ENCODE data around the gene PRCP. TPM values are rescaled to one million over a fixed set of nuclear protein-coding genes. Genes with fewer than 3 reads are reported as not detected.
A peak's percentile ranks its signal among the peaks of the same experiment; 100 is the strongest.

The PRCP gene
- total and polyA plus RNA-seq, 2 experiments from 2014 or later = 33.3 to 52.8 TPM

DNA sequence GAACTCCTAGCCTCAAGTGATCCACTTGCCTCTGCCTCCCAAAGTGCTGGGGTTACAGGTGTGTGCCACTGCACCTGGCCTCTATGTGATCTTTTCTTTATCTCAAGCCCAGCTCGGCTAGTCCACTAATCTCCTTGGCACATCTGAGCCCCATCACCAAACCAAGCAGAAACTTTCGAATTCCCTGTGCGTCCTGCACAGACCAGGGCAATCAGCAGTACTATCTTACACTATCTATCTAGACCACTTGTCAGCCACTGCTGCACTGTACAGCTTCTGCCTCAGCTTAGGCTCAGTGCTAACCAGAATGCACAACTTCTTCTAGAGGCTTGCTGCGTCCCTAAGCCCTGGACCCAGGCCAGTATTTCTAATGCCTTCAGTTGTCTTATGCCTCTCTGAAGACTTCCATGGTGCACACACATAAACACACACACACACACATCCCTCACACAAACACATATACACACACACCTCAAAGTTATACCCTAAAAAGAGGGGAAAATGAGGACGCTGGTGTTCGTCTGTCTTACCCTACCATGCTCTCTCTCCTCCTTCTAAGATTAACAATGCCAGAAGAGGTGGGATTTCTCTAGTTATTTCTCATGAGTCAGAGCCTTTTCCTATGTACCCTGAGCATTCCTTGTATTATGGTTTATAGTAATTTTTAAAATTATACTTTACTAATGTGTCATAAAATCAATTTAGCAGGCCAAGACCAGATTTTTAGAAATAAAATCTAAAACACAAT lies 107.2 kb downstream of the PRCP start:
- H3K9me2 ChIP-seq (ENCODE audit: insufficient read depth) = 0 out of 2 replicates have a peak, but pooled peaks cover 3% of the 10 kb centered on the region
- no peak for DNase-seq (ENCODE audit: low spot score)
- H4K20me1 ChIP-seq (replicated peaks; ENCODE audit: insufficient read depth) = no peaks in the 10 kb centered on the region
- H3K4me2 ChIP-seq = no peak overlapping the region
- H3K27me3 Mint-ChIP-seq (ENCODE audit: insufficient read depth, low read depth, poor library complexity) = peaks cover 2% of the 10 kb centered on the region
- ATAC-seq = no peak
- no peak overlapping the region for H3K4me3 ChIP-seq
- no peaks in the 10 kb centered on the region for H3K79me2 ChIP-seq (replicated peaks; ENCODE audit: insufficient read depth)
- H3K27ac Mint-ChIP-seq = no peak overlapping the region
- 0 out of 2 replicates have a peak overlapping the region, but pooled peaks have one; percentile 28 for H2AFZ ChIP-seq
- H3K36me3 ChIP-seq (ENCODE audit: insufficient read depth) = no peaks in the 10 kb centered on the region
- no peak overlapping the region for H3K27ac ChIP-seq (ENCODE audit: low read depth)
- peaks cover 4% of the 10 kb centered on the region; the same call in 1 of the 2 replicates for H3K4me1 ChIP-seq (ENCODE audit: insufficient read depth)
- no peaks in the 10 kb centered on the region for H3K27me3 ChIP-seq (ENCODE audit: insufficient read depth)
- H3K36me3 Mint-ChIP-seq (ENCODE audit: low read depth) = no peaks in the 10 kb centered on the region
- no peaks in the 10 kb centered on the region for H3F3A ChIP-seq (replicated peaks; ENCODE audit: low read depth)
- H3K4me3 Mint-ChIP-seq = no peak overlapping the region
- TF ChIP-seq ZNF331 (CRISPR knock-in tag; IDR thresholded peaks at IDR 0.05; ENCODE audit: low read depth) (no peak), ZNF114 (CRISPR knock-in tag; IDR thresholded peaks at IDR 0.05) (no peak), JUNB (IDR thresholded peaks at IDR 0.05; ENCODE audit: unreplicated experiment) (no peak), NANOG (IDR thresholded peaks at IDR 0.05; ENCODE audit: borderline replicate concordance) (no peak), EZH2 (IDR thresholded peaks at IDR 0.05; ENCODE audit: low read depth, unreplicated experiment) (no peak), CREB1 (CRISPR knock-in tag; IDR thresholded peaks at IDR 0.05; ENCODE audit: low read depth) (no peak), STAT1 (IDR thresholded peaks at IDR 0.05; ENCODE audit: unreplicated experiment) (no peak), REST (IDR thresholded peaks at IDR 0.05; ENCODE audit: unreplicated experiment) (no peak), EZH2phosphoT487 (IDR thresholded peaks at IDR 0.05; ENCODE audit: unreplicated experiment) (no peak), POLR2AphosphoS5 (IDR thresholded peaks at IDR 0.05; ENCODE audit: low read depth) (no peak)
- TF ChIP-seq, protein P1, sequence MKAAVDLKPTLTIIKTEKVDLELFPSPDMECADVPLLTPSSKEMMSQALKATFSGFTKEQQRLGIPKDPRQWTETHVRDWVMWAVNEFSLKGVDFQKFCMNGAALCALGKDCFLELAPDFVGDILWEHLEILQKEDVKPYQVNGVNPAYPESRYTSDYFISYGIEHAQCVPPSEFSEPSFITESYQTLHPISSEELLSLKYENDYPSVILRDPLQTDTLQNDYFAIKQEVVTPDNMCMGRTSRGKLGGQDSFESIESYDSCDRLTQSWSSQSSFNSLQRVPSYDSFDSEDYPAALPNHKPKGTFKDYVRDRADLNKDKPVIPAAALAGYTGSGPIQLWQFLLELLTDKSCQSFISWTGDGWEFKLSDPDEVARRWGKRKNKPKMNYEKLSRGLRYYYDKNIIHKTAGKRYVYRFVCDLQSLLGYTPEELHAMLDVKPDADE (IDR thresholded peaks at IDR 0.05) = no peak
- TF ChIP-seq, protein P2, sequence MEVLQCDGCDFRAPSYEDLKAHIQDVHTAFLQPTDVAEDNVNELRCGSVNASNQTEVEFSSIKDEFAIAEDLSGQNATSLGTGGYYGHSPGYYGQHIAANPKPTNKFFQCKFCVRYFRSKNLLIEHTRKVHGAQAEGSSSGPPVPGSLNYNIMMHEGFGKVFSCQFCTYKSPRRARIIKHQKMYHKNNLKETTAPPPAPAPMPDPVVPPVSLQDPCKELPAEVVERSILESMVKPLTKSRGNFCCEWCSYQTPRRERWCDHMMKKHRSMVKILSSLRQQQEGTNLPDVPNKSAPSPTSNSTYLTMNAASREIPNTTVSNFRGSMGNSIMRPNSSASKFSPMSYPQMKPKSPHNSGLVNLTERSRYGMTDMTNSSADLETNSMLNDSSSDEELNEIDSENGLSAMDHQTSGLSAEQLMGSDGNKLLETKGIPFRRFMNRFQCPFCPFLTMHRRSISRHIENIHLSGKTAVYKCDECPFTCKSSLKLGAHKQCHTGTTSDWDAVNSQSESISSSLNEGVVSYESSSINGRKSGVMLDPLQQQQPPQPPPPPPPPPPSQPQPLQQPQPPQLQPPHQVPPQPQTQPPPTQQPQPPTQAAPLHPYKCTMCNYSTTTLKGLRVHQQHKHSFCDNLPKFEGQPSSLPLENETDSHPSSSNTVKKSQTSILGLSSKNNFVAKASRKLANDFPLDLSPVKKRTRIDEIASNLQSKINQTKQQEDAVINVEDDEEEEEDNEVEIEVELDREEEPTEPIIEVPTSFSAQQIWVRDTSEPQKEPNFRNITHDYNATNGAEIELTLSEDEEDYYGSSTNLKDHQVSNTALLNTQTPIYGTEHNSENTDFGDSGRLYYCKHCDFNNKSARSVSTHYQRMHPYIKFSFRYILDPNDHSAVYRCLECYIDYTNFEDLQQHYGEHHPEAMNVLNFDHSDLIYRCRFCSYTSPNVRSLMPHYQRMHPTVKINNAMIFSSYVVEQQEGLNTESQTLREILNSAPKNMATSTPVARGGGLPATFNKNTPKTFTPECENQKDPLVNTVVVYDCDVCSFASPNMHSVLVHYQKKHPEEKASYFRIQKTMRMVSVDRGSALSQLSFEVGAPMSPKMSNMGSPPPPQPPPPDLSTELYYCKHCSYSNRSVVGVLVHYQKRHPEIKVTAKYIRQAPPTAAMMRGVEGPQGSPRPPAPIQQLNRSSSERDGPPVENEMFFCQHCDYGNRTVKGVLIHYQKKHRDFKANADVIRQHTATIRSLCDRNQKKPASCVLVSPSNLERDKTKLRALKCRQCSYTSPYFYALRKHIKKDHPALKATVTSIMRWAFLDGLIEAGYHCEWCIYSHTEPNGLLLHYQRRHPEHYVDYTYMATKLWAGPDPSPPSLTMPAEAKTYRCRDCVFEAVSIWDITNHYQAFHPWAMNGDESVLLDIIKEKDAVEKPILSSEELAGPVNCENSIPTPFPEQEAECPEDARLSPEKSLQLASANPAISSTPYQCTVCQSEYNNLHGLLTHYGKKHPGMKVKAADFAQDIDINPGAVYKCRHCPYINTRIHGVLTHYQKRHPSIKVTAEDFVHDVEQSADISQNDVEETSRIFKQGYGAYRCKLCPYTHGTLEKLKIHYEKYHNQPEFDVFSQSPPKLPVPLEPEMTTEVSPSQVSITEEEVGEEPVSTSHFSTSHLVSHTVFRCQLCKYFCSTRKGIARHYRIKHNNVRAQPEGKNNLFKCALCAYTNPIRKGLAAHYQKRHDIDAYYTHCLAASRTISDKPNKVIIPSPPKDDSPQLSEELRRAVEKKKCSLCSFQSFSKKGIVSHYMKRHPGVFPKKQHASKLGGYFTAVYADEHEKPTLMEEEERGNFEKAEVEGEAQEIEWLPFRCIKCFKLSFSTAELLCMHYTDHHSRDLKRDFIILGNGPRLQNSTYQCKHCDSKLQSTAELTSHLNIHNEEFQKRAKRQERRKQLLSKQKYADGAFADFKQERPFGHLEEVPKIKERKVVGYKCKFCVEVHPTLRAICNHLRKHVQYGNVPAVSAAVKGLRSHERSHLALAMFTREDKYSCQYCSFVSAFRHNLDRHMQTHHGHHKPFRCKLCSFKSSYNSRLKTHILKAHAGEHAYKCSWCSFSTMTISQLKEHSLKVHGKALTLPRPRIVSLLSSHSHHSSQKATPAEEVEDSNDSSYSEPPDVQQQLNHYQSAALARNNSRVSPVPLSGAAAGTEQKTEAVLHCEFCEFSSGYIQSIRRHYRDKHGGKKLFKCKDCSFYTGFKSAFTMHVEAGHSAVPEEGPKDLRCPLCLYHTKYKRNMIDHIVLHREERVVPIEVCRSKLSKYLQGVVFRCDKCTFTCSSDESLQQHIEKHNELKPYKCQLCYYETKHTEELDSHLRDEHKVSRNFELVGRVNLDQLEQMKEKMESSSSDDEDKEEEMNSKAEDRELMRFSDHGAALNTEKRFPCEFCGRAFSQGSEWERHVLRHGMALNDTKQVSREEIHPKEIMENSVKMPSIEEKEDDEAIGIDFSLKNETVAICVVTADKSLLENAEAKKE (CRISPR knock-in tag; IDR thresholded peaks at IDR 0.05) = no peak
- TF ChIP-seq, protein P3, sequence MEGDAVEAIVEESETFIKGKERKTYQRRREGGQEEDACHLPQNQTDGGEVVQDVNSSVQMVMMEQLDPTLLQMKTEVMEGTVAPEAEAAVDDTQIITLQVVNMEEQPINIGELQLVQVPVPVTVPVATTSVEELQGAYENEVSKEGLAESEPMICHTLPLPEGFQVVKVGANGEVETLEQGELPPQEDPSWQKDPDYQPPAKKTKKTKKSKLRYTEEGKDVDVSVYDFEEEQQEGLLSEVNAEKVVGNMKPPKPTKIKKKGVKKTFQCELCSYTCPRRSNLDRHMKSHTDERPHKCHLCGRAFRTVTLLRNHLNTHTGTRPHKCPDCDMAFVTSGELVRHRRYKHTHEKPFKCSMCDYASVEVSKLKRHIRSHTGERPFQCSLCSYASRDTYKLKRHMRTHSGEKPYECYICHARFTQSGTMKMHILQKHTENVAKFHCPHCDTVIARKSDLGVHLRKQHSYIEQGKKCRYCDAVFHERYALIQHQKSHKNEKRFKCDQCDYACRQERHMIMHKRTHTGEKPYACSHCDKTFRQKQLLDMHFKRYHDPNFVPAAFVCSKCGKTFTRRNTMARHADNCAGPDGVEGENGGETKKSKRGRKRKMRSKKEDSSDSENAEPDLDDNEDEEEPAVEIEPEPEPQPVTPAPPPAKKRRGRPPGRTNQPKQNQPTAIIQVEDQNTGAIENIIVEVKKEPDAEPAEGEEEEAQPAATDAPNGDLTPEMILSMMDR (conservative IDR thresholded peaks at IDR 0.05; ENCODE audit: low read depth in 2 of 2) = no peak
- H3K9me3 Mint-ChIP-seq = no peaks in the 10 kb centered on the region
- H3K4me1 Mint-ChIP-seq = peaks cover 6% of the 10 kb centered on the region; the same call in 2 of the 3 replicates
